Fibroblast of lung (primary cell): Measurements from ENCODE around the gene HSPG2. TPM values are rescaled to one million over a fixed set of nuclear protein-coding genes. Genes with fewer than 3 reads are reported as not detected.

ENCODE experiments used
- DNase-seq, 2 donors: peaks; one replicate each; pipeline versions ENCODE4 v3.0.0 to v3.0.0-alpha.2; 2010; ENCODE audit warnings: low read depth in 2 of 2
- H2AFZ ChIP-seq: 2 replicates; pipeline ENCODE4 v1.5.1; 2012; ENCODE audit warnings: low read length, control low read depth, inconsistent platforms
- H3K27ac ChIP-seq: 2 replicates; pipeline ENCODE4 v1.5.1; 2011; ENCODE audit warnings: low read length, control low read depth; ENCODE audit not compliant: insufficient read depth
- H3K27me3 ChIP-seq: 2 replicates; pipeline ENCODE4 v1.5.1; 2011; ENCODE audit warnings: mild to moderate bottlenecking, low read length; ENCODE audit not compliant: control insufficient read depth, insufficient read depth
- H3K36me3 ChIP-seq: 2 replicates; pipeline ENCODE4 v1.5.1; 2011; ENCODE audit warnings: low read length; ENCODE audit not compliant: control insufficient read depth, insufficient read depth
- H3K4me1 ChIP-seq: 2 replicates; pipeline ENCODE4 v1.5.1; 2011; ENCODE audit warnings: low read length; ENCODE audit not compliant: control insufficient read depth, insufficient read depth; ENCODE audit errors: extremely low read depth
- H3K4me2 ChIP-seq: 2 replicates; pipeline ENCODE4 v1.5.1; 2011; ENCODE audit warnings: low read length, control low read depth; ENCODE audit not compliant: insufficient read depth; ENCODE audit errors: extremely low read depth
- H3K4me3 ChIP-seq, 4 experiments: fragments of 200-600 bp in 1 of 4; sonication (generic) in 1 of 4; replicated peaks in 1 of 4; 2 replicates each; pipeline ENCODE4 v1.5.1; 2011 to 2016; ENCODE audit warnings: low read length in 4 of 4, low read depth in 3 of 4, mild to moderate bottlenecking in 3 of 4, control low read depth in 2 of 4, inconsistent platforms in 1 of 4, mixed read lengths in 1 of 4; ENCODE audit not compliant: insufficient read depth in 1 of 4; ENCODE audit errors: control extremely low read depth in 1 of 4
- H3K79me2 ChIP-seq: 2 replicates; pipeline ENCODE4 v1.5.1; 2012; ENCODE audit warnings: mild to moderate bottlenecking, low read length, inconsistent platforms; ENCODE audit not compliant: control insufficient read depth, insufficient read depth
- H3K9ac ChIP-seq: 2 replicates; pipeline ENCODE4 v1.5.1; 2011; ENCODE audit warnings: mild to moderate bottlenecking, low read length, control low read depth; ENCODE audit not compliant: insufficient read depth
- H3K9me3 ChIP-seq: 2 replicates; pipeline ENCODE4 v1.5.1; 2012; ENCODE audit warnings: low read depth, low read length; ENCODE audit not compliant: control insufficient read depth, insufficient read depth
- H4K20me1 ChIP-seq: 2 replicates; pipeline ENCODE4 v1.5.1; 2011; ENCODE audit warnings: low read length; ENCODE audit not compliant: control insufficient read depth, insufficient read depth; ENCODE audit errors: extremely low read depth
- CTCF ChIP-seq, 2 donors: IDR thresholded peaks in 1 of 2; conservative IDR thresholded peaks in 1 of 2; 1 replicate in 1 of 2; 2 replicates in 1 of 2; pipeline ENCODE4 v1.5.1; 2011 to 2012; ENCODE audit warnings: low read length in 2 of 2, control low read depth in 1 of 2, inconsistent platforms in 1 of 2, low read depth in 1 of 2, mild to moderate bottlenecking in 1 of 2
- EZH2 ChIP-seq: IDR thresholded peaks from 2 replicates; pipeline ENCODE4 v1.5.1; 2012; ENCODE audit warnings: low read length, control low read depth, mild to moderate bottlenecking; ENCODE audit errors: missing control alignments
- polyA plus RNA-seq, 2 donors: library from polyadenylated mRNA; depleted of rRNA in 1 of 2; stranded (reverse) in 1 of 2; unstranded in 1 of 2; fragments of >200 nt; gene quantifications; 2 replicates each; pipeline ENCODE4 v1.2.1, GENCODE V29; 2011 to 2012; ENCODE audit warnings: missing spikeins in 1 of 2
- total RNA-seq: library from RNA; depleted of rRNA; stranded (reverse); fragments of >200 nt; gene quantifications from 2 replicates; pipeline ENCODE4 v1.2.1, GENCODE V29; 2014

Gene HSPG2
- total and polyA plus RNA-seq, 2 donors (not counting 1 experiment from before 2014, with no cell fraction given), result 40.7 to 88.4 TPM

- peak overlapping the region; percentile 95 for H3K27ac ChIP-seq
- H3K9ac ChIP-seq, result peak overlapping the region; percentile 53
- DNase-seq, result peak; percentile 73 to 92
- no peaks in the 10 kb centered on the region for H3K27me3 ChIP-seq
- TF ChIP-seq EZH2, result no peak
- no peak for TF ChIP-seq CTCF (conservative IDR thresholded peaks at IDR 0.05 in 1 of 2, IDR thresholded peaks at IDR 0.05 in 1 of 2; ENCODE audit: low read depth in 1 of 2, low read length in 2 of 2)
- H3K4me2 ChIP-seq, result peak overlapping the region; percentile 59
- no peaks in the 10 kb centered on the region for H3K9me3 ChIP-seq
- peaks cover 2% of the 10 kb centered on the region for H3K36me3 ChIP-seq
- peaks cover 64% of the 10 kb centered on the region for H3K79me2 ChIP-seq
- H3K4me3 ChIP-seq, result no peak overlapping the region
- H3K4me1 ChIP-seq, result peaks cover 52% of the 10 kb centered on the region
- H4K20me1 ChIP-seq, result no peaks in the 10 kb centered on the region
- H2AFZ ChIP-seq, result no peak overlapping the region
Measured at GRCh38 chr1:21926814-21927532, 10.1 kb downstream of the HSPG2 start.

GRCh38 chr1:21926065-21926464 lies 11.0 kb downstream of the HSPG2 start:
- Histone ChIP-seq H4K20me1 (no peaks in the 10 kb centered on the region), H3K36me3 (peaks cover 2% of the 10 kb centered on the region), H3K79me2 (peaks cover 69% of the 10 kb centered on the region), H3K27ac (peak overlapping the region; percentile 95), H3K4me1 (peaks cover 51% of the 10 kb centered on the region), H3K9me3 (no peaks in the 10 kb centered on the region), H2AFZ (no peak overlapping the region), H3K4me3 (no peak overlapping the region), H3K4me2 (no peak overlapping the region), H3K27me3 (no peaks in the 10 kb centered on the region), H3K9ac (peak overlapping the region; percentile 36)
- no peak for TF ChIP-seq EZH2
- no peak for TF ChIP-seq CTCF (conservative IDR thresholded peaks at IDR 0.05 in 1 of 2, IDR thresholded peaks at IDR 0.05 in 1 of 2; ENCODE audit: low read depth in 1 of 2, low read length in 2 of 2)
- no peak for DNase-seq

GRCh38 chr1:21925334-21925940 lies 11.7 kb downstream of the HSPG2 start:
- Histone ChIP-seq H3K79me2 (peaks cover 66% of the 10 kb centered on the region), H3K36me3 (peaks cover 2% of the 10 kb centered on the region), H3K27me3 (no peaks in the 10 kb centered on the region), H3K27ac (peak overlapping the region; percentile 6), H3K9me3 (no peaks in the 10 kb centered on the region), H2AFZ (no peak overlapping the region), H4K20me1 (no peaks in the 10 kb centered on the region), H3K4me1 (peaks cover 50% of the 10 kb centered on the region), H3K4me2 (no peak overlapping the region), H3K4me3 (no peak overlapping the region), H3K9ac (no peak overlapping the region)
- TF ChIP-seq CTCF (conservative IDR thresholded peaks at IDR 0.05 in 1 of 2, IDR thresholded peaks at IDR 0.05 in 1 of 2; ENCODE audit: low read depth in 1 of 2, low read length in 2 of 2) (no peak), EZH2 (no peak)
- DNase-seq, result no peak
